Sigmoid colon (tissue), 4 donors: ENCODE data around the gene TBL1XR1.

Source experiments
- CTCF ChIP-seq, 4 experiments: fragments of 450-650 bp in 3 of 4; fragments of 200-600 bp in 1 of 4; IDR thresholded peaks; one replicate each; pipeline ENCODE4 v1.5.1; 2016 to 2019; ENCODE audit warnings: antibody characterized with exemption in 4 of 4, mild to moderate bottlenecking in 3 of 4, moderate library complexity in 2 of 4
- EP300 ChIP-seq, 4 donors: sonication (generic); formaldehyde crosslinking; IDR thresholded peaks; one replicate each; pipeline ENCODE4 v1.6.1; 2017; ENCODE audit warnings: antibody characterized with exemption in 4 of 4
- POLR2A ChIP-seq, 2 donors: fragments of 450-650 bp; IDR thresholded peaks; one replicate each; pipeline ENCODE4 v1.6.1; 2016; ENCODE audit warnings: antibody characterized with exemption in 2 of 2, mild to moderate bottlenecking in 2 of 2, moderate library complexity in 2 of 2
- POLR2AphosphoS5 ChIP-seq, 4 donors: sonication (generic); formaldehyde crosslinking; IDR thresholded peaks; one replicate each; pipeline ENCODE4 v1.6.1; 2017; ENCODE audit warnings: antibody characterized with exemption in 4 of 4

- TF ChIP-seq CTCF (IDR thresholded peaks at IDR 0.05) (no peak), EP300 (IDR thresholded peaks at IDR 0.05) (no peak), POLR2A (IDR thresholded peaks at IDR 0.05) (no peak), POLR2AphosphoS5 (IDR thresholded peaks at IDR 0.05) (no peak)
Observed at GRCh38 chr3:176976586-176976985, 220.7 kb downstream of the TBL1XR1 start.
